ENCODE data around the gene CROCC2.

Gene CROCC2

DNA sequence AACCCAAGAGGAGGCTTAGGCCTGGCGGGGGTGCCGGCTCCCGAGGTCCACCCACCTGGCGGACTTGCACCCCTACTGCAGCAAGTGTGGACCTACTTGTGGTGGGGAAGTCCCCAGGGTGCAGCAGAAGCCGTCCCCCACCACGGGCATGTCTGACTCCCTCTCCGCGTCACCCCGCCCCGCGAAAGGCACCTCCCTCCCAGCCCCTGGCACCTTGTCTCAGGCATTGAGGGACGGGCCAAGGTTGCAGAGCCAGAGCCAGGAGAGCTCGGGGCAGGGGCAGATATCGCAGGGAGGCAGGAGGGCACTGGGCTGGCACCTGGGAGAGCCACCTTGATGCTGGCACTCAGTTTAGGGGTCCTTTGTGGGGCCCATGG lies 19.0 kb downstream of the CROCC2 start:
- peak; percentile 26 for DNase-seq

GRCh38 chr2:240925568-240926515 lies 19.7 kb downstream of the CROCC2 start:
- DNase-seq = peak; percentile 27

DNA sequence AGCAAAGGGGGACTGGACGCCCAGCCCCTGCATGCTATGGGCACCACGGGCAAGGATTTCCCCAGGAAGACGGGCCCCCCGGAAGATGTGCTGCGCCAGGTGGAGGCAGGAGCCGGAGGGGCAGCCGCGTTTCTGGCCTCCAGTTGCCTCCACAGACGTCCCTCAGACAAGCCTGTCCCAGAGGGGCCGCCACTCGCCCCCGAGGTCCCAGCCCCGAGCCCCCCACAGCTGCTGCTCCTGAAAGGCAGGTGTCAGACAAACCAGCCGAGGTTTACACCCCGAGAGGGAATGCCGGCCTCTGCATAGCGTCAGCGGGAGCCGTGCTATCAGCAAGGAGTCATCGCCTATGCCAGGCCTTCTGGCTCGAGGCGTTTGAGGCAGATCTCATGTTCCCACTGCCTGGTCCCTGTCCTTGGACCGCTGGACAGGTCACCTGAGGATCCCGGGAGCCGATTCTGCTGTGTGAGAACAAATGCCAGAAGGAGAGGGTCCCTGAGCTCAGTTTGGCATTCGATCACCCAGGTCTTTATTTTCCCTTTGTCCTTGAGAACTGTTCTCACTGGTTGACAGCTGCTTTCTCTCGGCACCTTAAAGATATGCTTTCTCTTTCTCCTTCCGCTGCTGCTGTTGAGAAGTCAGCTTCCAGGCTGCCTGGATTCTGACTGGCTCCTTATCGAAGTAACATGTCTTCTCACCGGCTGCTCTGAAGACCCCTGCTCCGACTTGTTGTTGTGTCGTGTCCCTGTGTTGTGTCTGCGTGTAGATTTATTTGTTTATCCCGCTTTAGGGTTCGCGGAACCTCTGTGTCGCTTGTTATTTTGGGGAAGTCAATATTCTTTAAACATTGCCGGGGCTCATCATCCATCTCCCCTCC lies 20.6 kb downstream of the CROCC2 start:
- peak; percentile 41 for DNase-seq

DNA sequence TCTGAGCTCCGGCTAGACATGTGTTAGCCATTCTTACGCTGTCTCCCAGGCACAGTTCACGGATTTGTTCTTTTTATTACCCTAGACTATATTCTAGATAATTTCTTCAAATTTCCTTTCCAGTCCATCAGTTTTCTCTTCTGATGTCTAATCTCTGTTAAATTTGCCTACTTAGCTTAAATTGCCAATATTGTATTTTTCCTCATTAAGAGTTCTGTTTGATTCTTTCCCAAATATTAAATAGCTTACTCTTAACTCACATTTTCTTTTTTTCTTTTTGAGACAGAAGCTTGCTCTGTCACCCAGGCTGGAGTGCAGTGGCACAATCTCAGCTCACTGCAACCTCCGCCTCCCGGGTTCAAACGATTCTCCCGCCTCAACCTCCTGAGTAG lies 21.2 kb downstream of the CROCC2 start:
- DNase-seq = no peak

DNA sequence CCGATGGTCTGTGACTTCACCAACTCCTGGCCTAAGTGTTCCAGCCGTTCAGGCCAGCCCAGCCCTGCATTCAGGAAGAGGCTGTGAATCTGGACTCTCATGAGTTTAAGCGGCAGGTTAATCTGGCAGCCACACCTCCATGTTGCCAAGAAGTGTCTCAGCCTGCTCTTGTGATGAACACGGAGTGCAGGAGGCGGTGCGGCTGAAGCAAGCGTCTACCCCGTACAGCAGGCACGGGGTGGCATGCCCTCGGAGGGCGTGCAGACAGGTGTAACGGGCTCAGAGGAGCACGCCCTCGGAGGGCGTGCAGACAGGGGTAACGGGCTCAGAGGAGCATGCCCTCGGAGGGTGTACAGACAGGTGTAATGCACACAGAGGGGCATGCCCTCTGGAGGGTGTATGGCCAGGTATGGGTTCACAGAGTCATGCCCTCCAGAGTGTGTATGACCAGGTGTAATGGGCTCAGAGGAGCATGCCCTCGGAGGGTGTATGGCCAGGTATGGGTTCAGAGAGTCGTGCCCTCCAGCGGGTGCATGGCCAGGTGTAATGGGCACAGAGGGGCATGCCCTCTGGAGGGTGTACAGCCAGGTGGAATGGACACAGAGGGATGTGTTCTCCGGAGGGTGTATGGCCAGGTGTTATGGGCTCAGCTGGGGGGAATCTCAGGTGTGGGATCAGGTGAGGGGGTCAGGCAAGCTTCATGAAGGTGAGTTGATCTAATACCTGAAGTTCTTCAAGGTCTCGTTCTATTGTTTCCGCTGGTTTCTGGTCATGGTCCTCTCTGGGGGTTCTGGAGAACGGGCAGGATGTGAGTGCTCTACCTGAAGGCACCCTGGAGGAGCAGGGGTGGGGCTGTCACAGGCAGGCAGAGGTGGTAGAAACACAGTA lies 22.6 kb downstream of the CROCC2 start:
- DNase-seq = peak; percentile 29

- peak; percentile 25 for DNase-seq
Observed at GRCh38 chr2:240929364-240930095, 23.4 kb downstream of the CROCC2 start.

GRCh38 chr2:240930096-240930630 lies 24.0 kb downstream of the CROCC2 start:
- peak; percentile 33 for DNase-seq

GRCh38 chr2:240930631-240931318 lies 24.6 kb downstream of the CROCC2 start:
- DNase-seq = peak; percentile 30

GRCh38 chr2:240931319-240931949 lies 25.3 kb downstream of the CROCC2 start:
- DNase-seq = peak; percentile 11

- peak; percentile 39 for DNase-seq
Observed at GRCh38 chr2:240932001-240932723, 26.0 kb downstream of the CROCC2 start.

DNA sequence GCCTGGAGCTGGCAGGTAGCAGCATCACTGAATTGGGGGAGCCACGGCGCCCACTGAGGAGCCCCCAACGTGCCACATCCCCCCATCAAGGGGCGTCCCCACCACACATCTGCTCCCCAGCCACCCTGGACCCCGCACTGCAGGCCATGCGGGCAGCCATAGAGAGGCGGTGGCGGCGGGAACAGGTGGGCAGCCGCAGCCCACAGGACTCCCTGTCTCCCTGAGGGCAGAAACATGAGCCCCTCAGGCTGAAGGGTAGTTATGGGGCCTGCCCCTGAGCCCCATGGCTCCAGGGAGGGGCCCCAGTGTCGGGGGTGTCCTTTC lies 26.6 kb downstream of the CROCC2 start:
- DNase-seq = no peak

DNA sequence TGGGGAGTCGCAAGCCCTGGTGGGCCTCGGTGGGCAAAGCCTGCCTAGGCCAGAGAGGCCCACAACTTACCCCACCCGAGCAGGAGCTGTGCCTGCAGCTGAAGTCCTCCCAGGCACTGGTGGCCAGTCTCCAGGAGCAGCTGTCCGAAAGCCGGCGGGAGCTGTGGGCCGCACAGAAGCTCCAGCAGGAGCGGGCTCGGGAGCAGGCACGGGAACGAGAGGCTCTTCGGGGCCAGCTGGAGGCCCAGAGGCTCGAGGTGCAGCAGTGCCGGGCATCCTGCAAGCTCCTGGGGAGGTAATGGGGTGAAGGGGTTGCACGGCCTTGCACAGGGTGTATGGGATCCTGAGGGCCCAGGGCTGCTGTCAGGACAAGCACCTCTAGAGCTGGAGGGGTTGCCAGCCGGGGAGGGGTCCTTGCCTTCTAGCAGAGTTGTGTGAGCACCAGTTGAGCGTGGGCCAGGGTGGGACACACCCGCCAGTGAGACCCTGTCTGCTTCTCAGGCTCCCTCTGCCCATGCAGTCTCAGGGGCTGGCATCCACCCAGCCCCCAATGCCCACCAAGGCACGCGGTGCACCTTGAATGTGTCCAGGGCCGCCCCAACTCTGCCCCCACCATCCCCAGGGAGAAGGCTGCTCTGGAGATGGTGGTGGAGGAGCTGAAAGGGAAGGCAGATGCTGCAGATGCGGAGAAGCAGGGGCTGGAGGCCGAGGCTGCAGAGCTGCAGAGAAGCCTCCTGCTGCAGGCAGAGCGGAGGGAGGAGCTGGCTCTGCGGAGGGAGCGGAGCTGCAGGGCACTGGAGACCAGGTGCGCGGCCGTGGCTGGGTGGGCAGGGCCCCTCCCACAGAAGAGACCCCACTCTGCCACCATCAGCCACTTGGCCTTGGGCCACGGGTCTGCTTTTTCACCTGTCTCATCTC lies 27.2 kb downstream of the CROCC2 start:
- DNase-seq = peak; percentile 45

- peak; percentile 34 for DNase-seq
Observed at GRCh38 chr2:240933966-240934700, 28.0 kb downstream of the CROCC2 start.

- no peak for DNase-seq
Observed at GRCh38 chr2:240934701-240935102, 28.6 kb downstream of the CROCC2 start.

DNA sequence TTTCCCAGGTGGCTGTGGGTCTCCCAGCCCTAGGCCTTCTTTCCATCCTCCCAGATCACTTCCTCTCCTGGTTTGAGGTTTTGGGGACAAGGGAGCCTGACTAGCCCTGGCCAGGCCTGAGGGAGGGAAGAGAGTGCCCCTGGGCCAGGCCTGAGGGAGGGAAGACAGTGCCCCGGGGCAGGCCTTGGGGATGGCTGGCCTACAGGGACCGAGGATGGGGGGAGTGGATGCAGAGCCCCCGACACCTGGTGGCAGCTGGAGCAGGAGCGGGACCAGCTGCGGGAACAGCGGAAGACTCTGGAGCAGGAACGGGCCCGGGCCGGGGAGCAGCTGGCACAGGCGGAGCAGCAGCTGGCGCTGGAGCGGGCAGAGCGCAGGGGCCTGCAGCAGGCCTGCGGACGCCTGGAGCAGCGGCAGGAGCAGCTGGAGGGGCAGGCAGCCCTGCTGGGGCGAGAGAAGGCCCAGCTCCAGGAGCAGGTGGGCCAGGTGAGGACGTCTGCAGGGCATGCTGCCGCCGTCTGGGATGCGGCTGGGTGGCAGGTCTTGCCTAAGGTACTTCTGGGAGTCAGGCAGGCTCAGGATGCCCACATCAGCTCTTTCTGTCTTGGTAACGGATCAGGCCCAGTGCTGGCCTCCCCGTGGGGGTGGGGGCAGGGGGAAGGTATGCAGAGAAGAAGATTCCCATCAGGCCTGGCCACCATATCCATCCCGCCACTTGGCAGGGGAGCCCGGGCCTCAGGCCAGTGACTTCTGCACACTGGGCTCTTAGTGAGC lies 29.2 kb downstream of the CROCC2 start:
- peak; percentile 56 for DNase-seq

DNA sequence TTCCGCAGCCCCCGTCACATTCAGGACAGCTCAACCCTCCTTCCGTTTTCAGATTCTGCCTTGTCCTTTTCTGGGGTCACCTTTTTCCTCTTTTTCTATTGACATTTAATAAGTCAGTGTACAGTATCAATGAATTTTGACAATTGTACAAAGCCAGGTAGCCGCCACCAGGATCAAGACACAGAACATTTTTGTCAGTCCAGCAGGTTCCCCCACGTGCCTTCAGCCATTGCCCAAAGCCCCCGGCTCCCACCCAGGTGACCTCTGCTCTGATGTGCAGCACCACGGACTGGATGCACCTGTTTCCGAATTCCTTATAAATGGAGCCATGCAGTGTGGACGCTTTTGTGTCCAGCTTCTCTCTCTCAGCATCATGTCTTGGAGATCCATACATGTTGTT lies 30.0 kb downstream of the CROCC2 start:
- DNase-seq = peak; percentile 3

DNA sequence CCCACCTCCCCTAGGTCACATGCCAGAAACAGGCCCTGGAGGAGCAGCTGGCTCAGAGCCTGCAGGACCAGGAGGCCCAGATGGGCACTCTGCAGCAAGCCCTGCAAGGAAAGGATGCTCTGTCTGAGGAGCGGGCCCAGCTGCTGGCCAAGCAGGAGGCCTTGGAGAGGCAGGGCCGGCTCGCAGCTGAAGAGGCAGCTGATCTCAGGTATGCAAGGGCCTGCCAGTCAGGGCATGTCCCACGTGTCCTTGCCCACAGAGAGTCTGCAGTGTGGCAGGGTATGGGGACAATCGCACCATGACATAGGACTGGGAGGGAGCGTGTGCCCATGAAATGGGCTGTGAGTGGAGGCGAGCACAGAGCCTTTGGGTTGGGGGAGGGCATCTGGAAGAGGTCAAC lies 39.9 kb downstream of the CROCC2 start:
- peak; percentile 37 for DNase-seq

All from right forelimb (tissue), 1 donor.